HG02981 (cell line): ENCODE measurements around the gene FNDC1.
A peak's percentile ranks its signal among the peaks of the same experiment; 100 is the strongest.
"Not testable (repeated sequence)": the region's sequence is repeated elsewhere in the genome, so short reads cannot be mapped to it uniquely, and the experiment has no call there.

Experiments
- ATAC-seq: cut with Tn5 transposase; IDR thresholded peaks from one replicate; pipeline ENCODE4 v1.9.1; 2021; ENCODE audit warnings: mild to moderate bottlenecking, moderate library complexity; ENCODE audit not compliant: unreplicated experiment

The FNDC1 gene

DNA sequence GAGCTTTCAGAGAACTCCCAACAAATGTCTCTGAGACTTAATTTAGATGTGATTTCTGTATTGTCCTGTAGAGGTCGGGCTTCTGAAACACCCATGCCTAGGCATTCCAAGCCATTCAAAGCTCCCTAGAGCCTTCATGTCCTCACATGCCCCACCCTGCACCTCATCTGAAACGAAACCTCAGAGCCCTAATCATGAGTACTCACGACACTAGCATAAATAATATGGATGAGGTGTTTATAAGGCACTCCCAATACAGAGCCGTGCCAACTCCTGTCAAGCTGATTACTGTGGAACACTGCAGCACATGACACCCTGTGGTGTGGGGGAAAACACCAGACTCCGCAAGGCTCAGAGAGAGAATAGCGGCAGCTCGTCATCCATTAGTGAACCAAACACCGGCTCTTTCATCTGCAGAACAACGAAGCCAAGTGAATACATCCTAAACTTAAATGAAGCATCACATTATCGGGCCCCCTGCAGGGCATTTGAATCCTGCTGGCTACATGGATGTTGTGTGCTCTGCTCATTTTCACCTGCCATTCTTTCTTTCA, 83.8 kb downstream of the FNDC1 start:
- ATAC-seq, result peak; percentile 78

DNA sequence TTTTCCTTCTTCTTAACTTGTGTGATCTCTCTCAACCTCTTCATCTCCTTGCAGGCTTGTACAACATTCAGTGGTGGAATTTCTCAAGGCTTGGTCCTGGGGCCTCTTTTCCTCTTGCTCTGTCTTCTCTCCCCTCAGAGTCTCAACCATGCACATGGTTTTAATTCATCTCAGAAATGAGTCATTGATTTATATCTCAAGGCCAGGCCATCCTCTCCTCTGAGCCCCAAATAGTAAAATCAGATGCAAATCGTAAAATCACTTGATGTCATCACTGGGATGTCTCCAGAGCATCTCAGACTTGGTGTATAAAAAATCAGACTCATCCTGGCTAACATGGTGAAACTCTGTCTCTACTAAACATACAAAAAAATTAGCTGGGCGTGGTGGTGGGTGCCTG, 85.0 kb downstream of the FNDC1 start:
- ATAC-seq, result no peak

DNA sequence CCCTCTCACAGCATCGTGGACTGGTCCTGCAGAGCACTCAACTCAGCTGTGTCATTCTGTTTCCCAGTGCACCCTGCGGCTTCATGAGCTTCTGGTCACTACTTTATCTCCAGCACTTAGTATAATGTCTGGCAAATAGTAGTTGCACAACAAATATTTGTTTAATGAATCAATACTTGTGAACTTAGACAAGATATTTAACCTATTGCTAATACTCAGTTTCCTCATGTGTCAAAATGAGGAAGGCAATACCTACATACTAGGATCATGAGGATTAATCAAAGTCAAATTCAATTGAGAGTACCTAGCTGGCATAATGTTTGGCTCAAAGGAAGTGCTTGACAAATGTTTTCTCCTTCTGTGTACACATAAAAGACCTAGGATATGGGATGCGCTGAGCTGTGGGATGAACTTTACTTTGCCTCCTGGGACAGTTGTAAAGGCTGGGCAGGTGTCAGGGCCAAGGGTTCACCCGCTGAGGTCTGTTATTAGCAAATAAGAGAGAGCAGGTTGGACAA, 86.3 kb downstream of the FNDC1 start:
- ATAC-seq, result no peak

DNA sequence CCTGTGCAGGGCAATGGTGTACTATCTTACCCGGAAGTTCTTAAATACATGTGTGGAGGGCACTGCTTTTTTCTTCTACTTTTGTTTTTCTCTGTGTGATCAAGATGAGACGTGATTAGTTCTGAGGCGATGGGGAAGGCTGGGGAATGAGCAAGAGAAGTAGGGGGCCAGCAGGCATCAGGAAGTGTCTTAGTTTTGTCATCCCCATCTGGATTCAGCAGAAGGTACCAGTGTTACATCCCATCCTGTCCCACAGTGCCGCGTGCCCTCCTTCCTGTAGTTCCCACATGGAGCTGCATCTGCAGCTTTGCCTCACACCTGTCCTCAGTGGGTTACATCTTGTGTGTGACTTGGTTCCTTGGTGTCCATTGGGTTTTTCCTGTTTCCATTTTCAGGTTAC, 86.9 kb downstream of the FNDC1 start:
- ATAC-seq, result no peak

DNA sequence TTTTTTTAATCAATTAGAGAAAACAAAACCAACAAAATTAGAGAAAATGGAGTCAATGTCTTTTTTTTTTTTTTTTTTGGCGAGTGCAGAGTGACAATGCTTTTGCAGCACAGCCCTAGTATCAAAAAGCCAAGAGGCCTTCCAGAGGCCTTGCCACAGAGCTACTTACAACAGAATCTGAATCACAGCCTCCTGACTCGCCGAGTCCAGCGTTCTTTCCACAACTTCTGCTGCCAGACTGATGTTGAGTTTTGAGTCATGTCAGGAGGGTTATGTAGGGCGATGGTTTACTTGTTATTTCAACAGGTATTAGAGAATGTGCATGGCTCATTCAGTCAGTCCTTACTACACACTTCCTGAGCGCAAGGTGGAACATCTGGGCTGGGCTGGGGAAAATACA, 88.6 kb downstream of the FNDC1 start:
- ATAC-seq, result no peak

DNA sequence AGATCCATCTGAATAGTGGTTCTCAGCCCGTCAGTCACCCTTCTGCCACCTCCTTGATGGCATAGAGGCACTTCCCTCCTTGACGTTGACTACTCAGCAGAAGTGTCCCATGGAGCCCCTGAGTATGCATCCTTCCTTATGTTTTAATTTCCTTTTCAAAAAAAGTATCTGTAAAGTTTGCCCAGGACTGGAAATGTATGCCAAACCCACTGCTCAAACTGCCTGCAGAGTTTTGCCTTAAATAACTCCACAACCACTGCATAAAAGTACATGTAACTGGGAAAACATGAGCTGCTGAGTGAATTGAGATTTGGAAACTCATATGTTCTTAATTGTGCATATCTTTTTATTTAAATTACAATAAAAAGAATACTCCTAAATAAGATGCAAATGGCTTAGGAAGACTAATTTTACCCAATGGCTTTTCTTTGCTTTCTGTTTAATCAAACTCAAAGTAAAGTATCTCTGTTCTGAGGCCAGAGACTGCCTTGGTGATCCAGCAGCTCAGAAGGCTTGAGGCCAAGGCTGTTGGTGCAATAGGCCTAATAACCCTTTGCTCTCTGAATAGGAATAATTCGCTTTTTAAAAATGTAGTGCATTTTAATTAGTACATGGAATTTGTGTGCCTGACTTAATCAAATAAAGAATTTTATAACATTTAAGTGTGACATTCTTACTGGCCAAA, 90.4 kb downstream of the FNDC1 start:
- no peak for ATAC-seq

DNA sequence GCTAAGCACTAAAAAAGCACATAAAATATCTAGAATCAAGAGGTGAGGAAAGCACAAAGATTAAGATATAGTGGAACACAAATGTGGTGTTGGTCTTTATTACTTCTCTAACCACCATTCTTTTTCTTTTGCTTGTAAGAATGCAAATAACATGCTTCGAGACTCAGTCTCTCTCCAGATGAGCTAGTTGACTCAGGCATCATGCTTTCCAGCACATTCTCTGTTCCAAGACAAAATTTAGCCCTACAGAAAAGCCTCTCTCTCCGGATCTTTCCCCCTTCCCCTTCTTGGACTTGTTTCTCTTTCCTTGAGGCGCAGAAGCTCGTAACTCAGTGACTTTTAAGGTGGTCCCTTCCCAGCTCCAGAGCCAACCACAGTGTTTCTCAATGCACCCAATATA, 91.0 kb downstream of the FNDC1 start:
- ATAC-seq, result no peak

DNA sequence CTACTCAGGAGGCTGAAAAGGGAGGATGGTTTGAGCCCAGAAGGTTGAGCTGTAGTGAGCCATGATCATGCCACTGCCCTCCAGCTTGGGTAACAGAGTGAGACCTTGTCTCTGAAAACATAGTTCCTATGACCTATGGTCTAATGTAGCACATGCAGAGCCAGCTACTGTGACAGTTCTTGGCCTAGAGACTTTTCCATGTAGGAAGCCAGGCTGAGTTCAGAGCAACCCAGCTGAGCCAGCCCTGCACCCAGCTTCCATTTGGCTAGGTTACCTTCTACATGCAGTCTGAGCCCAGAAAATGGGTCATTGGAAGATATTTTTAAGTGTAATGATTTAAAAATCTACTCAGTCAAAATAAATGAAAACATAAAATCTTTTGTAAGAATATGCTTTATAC, 92.8 kb downstream of the FNDC1 start:
- ATAC-seq, result no peak

DNA sequence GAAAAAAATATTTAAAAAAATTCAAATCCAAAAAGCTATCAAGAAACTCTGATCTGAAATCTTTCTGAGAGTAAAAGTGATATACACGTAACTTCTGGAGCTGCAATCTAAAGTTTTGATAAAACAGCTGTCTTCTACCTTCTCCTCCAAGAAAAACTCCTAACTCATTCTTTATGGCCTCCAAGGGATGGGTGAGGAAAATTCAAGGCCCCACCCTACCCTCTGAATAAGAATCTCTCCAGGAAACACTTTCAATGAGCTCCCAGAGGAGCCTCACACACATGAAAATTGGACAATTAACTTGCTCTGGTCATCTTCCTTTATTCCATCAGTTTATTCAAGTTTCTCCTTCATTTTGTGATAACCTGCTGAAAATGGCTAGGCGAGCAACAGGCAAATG, 93.4 kb downstream of the FNDC1 start:
- no peak for ATAC-seq

DNA sequence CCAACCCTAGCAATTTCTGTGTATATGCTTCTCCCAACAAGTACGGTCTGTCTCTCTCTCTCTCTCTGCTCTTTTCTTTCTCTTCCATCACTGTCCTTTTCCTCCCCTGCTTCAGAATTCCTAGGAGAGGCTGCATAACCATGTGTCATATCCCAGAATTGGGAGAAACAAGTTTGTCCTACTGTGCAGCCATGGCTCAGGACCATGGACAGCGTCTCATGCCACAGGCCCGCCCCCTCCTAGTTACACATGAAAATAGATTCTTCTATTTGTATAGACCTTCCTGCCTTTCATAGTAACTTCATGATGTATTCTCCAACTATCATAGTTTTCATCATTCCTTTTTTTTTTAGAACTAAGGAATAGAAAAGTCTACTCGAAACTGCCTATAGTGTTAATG, 98.0 kb downstream of the FNDC1 start:
- ATAC-seq, result no peak

DNA sequence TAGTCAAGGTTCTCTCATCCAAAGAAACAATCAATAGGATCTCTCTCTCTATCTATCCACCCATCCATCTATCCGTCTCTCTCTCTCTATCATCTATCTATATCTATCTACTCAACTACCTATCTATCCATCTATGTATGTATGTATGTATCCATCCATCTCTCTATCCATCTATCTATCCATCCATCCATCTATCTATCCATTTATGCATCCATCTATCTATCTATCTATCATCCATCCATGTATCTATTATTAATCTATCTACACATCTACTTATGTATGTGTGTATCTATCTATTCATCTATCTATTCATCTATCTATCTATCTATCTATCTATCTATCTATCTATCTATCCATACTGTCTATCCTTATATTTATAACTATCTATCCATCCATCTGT, 99.3 kb downstream of the FNDC1 start:
- no peak for ATAC-seq

DNA sequence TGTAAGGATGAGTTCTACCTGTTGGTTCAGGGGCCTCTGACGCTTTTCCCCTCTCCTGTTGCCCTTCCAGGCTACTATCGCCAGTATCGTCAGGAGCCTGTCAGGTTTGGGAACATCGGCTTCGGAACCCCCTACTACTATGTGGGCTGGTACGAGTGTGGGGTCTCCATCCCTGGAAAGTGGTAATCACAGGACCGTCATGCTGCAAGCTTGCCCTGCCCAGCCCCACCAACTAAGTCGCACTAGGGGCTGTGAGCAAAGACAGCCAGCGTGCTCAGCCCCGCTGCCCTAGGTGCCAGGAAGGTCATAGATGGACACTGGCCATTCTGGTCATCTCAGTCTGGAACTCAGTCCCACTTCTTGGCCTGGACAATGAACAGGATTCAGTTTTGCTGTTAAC, 102.1 kb downstream of the FNDC1 start:
- ATAC-seq, result no peak

DNA sequence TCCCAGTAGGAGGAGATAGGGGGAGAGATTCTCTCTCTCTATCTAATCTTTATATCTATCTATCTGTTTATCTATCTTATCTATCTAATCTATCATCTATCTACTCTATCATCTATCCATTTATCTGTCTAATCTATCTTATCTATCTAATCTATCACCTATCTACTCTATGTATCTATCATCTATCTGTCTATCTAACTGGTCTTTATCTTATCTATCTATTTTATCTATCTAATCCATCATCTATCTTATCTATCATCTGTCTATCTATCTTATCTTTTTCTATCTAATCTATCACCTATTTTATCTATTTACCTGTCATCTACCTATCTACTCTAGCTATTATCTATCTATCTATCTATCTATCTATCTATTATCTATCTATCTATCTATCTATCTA, 109.4 kb downstream of the FNDC1 start:
- ATAC-seq, result no peak

DNA sequence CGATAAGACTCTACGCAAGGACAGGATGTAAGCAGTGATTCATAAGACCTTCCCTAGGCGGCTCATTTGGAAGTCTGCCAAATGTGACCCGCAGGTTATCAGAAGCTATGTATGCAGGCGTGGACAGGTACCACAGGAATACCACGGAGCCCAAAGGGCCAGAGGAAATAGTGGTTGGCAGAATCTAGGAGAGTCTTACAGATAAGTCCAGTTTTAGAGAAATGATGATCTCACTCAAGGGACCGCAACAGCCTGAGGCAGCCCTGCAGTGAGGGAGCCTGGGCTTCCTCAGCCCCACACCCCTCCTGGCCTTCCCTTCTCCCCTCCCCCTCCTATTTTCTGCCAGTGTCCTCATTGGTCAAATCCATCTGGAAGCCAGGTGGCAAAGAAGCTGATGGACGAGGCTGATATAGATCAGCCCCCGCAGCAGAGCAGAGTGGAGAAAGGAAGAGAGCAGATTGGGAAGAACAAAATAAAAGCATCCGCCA, 110.6 kb downstream of the FNDC1 start:
- ATAC-seq, result no peak

DNA sequence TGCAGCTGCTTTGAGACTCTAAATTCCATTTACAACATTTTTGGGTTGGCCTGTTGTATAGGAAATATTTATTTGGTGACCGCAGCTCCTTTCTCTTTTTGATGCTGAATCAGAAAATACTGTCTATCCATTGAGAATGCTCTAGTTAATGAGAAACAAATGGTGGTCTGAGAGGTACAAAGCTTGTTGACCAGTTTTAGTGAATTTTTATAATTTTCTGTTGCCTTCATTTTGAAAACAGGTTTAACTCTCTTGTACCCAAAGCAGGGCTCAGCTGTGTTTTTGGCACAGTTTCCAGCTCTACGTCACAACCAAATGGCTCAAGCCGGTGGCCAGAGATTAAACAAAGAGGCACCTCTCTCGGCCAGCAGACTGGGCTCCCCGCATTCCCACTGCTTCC, 113.2 kb downstream of the FNDC1 start:
- no peak for ATAC-seq

DNA sequence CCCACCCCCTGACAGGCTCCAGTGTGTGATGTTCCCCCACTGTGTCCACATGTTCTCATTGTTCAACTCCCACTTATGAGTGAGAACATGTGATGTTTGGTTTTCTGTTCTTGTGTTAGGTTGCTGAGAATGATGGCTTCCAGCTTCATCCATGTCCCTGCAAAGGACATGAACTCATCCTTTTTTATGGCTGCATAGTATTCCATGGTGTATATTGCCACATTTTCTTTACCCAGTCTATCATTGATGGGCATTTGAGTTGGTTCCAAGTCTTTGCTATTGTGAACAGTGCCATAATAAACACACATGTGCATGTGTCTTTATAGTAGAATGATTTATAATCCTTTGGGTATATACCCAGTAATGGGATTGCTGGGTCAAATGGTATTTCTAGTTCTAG, 115.5 kb downstream of the FNDC1 start:
- ATAC-seq, result not testable (repeated sequence)

DNA sequence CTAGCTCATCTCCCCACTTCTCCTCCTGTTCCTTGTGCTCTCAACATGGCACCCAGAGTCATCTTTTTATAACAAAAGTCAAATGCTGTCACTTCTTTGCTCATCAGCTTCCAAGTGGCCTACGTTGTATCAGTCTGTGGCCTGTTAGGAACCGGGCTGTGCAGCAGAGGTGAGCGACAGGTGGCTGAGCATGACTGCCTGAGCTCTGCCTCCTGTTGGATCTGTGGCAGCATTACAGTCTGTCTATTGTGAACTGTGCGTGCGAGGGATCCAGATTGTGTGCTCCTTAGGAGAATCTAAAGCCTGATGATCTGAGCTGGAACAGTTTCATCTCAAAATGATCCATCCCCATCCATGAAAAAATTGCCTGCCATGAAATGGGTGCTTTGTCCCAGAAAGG, 129.6 kb downstream of the FNDC1 start:
- ATAC-seq, result no peak

DNA sequence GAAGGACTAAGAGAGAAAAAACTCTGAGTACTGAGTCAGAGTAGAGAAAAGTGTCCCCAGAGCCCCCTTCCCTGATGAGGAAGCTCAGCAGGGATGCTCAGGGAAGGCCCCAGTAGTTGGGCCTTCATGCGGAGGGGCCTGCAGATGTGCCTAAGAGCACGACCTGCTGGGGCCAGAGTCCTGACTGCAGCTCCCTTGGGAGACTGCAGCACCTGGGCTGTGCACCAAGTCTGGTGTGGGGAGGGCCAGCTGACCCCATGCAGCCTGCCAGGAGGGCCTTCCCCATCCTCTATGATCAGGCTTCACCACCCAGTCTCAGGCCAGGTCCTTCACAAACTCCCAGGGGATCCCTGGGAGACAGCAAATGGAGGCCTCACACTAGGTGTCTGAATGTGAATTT, 130.4 kb downstream of the FNDC1 start:
- ATAC-seq, result no peak

DNA sequence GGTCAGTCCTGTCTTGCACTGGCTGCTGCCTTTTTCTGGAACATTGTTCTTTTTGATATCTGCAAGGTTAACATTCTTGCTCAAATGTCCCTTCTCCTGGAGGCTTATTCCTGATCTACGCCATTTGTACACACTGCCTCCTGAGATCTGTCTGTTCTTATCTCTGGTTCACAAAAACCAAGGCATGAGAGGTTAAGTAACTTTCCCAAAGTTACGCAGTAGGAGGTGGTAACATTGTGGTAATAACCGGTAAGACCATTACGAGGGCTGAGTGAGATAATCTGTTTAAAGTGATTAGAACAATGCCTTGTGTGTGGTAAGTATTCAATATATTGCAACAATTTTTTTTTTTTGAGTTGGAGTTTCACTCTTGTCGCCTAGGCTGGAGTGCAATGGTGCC, 132.1 kb downstream of the FNDC1 start:
- no peak for ATAC-seq

DNA sequence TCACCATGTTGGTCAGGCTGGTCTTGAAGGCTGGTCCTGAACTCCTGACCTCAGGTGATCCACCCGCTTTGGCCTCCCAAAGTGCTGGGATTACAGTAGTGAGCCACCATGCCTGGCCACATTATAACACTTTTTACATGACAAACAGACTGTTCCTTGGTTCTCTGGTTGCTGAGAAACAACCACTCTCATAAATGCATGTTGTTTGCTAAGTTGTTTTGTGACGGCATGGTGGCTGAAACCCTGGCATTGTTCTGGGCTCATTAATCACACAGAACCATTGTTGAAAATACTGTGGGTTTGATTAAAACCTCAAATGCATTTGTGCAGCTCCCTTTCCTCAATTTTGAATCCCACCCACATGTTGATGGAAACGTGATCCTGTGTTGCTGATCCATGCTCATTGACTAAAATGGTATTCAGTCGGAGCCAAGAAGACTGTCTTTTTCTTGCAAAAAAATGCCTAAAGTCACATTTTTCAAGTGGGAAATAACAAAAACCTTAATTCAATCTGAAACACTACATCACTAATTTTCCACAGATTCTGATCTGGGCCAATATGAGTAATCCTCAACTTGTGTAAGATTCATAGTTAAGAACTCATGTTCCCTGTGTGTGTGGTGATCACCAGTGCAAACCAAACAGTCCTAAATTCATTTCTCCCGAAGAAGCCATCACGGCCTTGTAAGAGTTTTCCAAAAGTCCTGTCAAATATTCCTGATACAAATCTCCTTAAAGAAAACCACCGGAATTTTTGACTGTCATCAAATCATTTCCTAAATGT, 132.8 kb downstream of the FNDC1 start:
- no peak for ATAC-seq

DNA sequence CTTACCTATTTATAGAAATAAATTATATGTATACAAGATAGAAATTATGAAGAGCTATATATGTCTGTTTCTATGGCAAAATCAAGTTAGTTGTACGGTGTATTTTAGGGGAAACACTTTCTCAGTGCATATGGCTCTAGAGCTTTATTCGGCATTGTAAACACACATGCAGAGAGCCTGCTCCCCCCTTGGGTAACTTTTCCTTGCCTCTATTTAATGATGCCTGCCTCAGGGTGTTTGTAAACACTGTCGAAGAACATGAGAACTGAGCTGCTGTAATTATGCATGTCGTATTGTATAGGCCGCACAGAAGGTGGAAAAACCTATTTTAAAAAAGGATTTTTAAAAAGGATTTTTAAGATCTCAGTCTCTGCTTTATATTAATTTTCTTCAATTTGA, 133.4 kb downstream of the FNDC1 start:
- no peak for ATAC-seq

DNA sequence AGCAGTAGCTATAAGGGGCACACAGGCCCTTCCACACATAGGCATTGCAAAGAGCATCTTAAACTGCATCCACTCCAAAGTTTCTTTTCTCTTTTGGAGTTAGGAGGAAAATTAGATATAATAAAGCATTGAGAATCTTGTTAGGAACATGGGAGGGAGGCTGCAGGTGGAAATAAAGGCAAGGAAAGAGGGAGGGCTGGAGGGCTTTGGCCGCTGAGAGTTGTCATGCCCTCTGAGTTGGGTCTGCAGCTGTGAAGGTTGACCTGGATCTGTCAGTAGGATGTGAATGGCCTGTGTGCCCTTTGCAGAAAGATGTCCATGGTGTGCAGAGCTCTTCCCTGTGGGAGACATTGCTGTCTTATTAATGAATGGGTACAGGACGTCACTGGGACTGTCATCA, 134.0 kb downstream of the FNDC1 start:
- no peak for ATAC-seq
